Measurements from ENCODE around the gene UBE2M. TPM values are rescaled to one million over a fixed set of nuclear protein-coding genes. Genes with fewer than 3 reads are reported as not detected.

Gene UBE2M
- total RNA-seq, 2 donors from 2014 or later, result 30.9 to 38.8 TPM

- Histone ChIP-seq H3K4me1 (peaks cover 0 to 21% of the 10 kb centered on the region in 2 donors), H3K36me3 (no peaks in the 10 kb centered on the region), H3K4me3 (no peak overlapping the region), H3K27me3 (no peaks in the 10 kb centered on the region), H3K27ac (no peak overlapping the region), H3K9me3 (no peaks in the 10 kb centered on the region)
- no peak for TF ChIP-seq CTCF (IDR thresholded peaks at IDR 0.05)
- no peak for DNase-seq (ENCODE audit: low spot score)
Measured at GRCh38 chr19:58522709-58523108, 35.7 kb downstream of the UBE2M start.

GRCh38 chr19:58521651-58522050, 36.8 kb downstream of the UBE2M start:
- peaks cover 7% of the 10 kb centered on the region for H3K36me3 ChIP-seq
- H3K27me3 ChIP-seq, result no peaks in the 10 kb centered on the region
- H3K4me1 ChIP-seq, result peaks cover 0 to 23% of the 10 kb centered on the region in 2 donors
- H3K27ac ChIP-seq, result no peak overlapping the region
- TF ChIP-seq CTCF (IDR thresholded peaks at IDR 0.05), result no peak
- DNase-seq (ENCODE audit: low spot score), result no peak
- H3K4me3 ChIP-seq, result no peak overlapping the region
- no peaks in the 10 kb centered on the region for H3K9me3 ChIP-seq

GRCh38 chr19:58520257-58520599, 38.2 kb downstream of the UBE2M start:
- H3K36me3 ChIP-seq, result peaks cover 19% of the 10 kb centered on the region
- no peak for DNase-seq (ENCODE audit: low spot score)
- peak overlapping the region; percentile 92 to 94 for H3K27ac ChIP-seq
- H3K4me3 ChIP-seq, result peak overlapping the region; percentile 73 to 78
- H3K9me3 ChIP-seq, result no peaks in the 10 kb centered on the region
- TF ChIP-seq CTCF (IDR thresholded peaks at IDR 0.05), result no peak
- H3K4me1 ChIP-seq, result peaks cover 0 to 30% of the 10 kb centered on the region in 2 donors
- no peaks in the 10 kb centered on the region for H3K27me3 ChIP-seq

GRCh38 chr19:58519355-58520256, 38.8 kb downstream of the UBE2M start, which contains the start of gene ZBTB45:
ZBTB45 (minus strand) TSS chr19:58519810; CDS start chr19:58517673, 2,137 bp downstream.
- peaks cover 0 to 36% of the 10 kb centered on the region in 2 donors for H3K4me1 ChIP-seq

GRCh38 chr19:58519087-58519354, 39.4 kb downstream of the UBE2M start:
- TF ChIP-seq CTCF (IDR thresholded peaks at IDR 0.05), result no peak
- peaks cover 19% of the 10 kb centered on the region for H3K36me3 ChIP-seq
- H3K4me1 ChIP-seq, result peaks cover 0 to 42% of the 10 kb centered on the region in 2 donors
- peak overlapping the region; percentile 73 to 78 for H3K4me3 ChIP-seq
- H3K9me3 ChIP-seq, result no peaks in the 10 kb centered on the region
- no peaks in the 10 kb centered on the region for H3K27me3 ChIP-seq
- peak overlapping the region; percentile 92 to 94 for H3K27ac ChIP-seq
- DNase-seq (ENCODE audit: low spot score), result peak; percentile 66

More at GRCh38 chr19:58519355-58520256, 38.8 kb downstream of the UBE2M start, which contains the start of gene ZBTB45:
- DNase-seq (ENCODE audit: low spot score), result peak; percentile 94
- peak within 1 kb of the TSS; percentile 92 to 94 for H3K27ac ChIP-seq
- no peaks in the 10 kb centered on the region for H3K9me3 ChIP-seq
- peaks cover 19% of the 10 kb centered on the region for H3K36me3 ChIP-seq
- H3K4me3 ChIP-seq, result peak within 1 kb of the TSS; percentile 73 to 78
- H3K27me3 ChIP-seq, result no peaks in the 10 kb centered on the region
- peak; percentile 49 to 58 for TF ChIP-seq CTCF (IDR thresholded peaks at IDR 0.05)
